Measurements from ENCODE around the gene APMAP. TPM values are rescaled to one million over a fixed set of nuclear protein-coding genes. Genes with fewer than 3 reads are reported as not detected.
A peak's percentile ranks its signal among the peaks of the same experiment; 100 is the strongest.

APMAP gene
- total and polyA plus RNA-seq, 9 donors: 43.4 to 66.4 (median 53.0) TPM

- WGBS (ENCODE audit: insufficient coverage): no CpG with 5 or more reads among the region's 2 CpGs
- Histone ChIP-seq H3K36me3 (ENCODE audit: control insufficient read depth, insufficient read depth, low read length) (peaks cover 52% of the 10 kb centered on the region), H3K27ac (ENCODE audit: low read length) (no peak overlapping the region), H3K4me1 (ENCODE audit: control insufficient read depth, insufficient read depth, low read length) (peaks cover 24% of the 10 kb centered on the region), H3K27me3 (ENCODE audit: control insufficient read depth, insufficient read depth, low read length) (no peaks in the 10 kb centered on the region), H3K4me3 (ENCODE audit: low read length) (no peak overlapping the region), H3K9me3 (replicated peaks; ENCODE audit: control insufficient read depth, low read depth, low read length) (no peaks in the 10 kb centered on the region)
- DNase-seq: no peak
Observed at GRCh38 chr20:24960861-24961260, 31.7 kb downstream of the APMAP start.

DNA sequence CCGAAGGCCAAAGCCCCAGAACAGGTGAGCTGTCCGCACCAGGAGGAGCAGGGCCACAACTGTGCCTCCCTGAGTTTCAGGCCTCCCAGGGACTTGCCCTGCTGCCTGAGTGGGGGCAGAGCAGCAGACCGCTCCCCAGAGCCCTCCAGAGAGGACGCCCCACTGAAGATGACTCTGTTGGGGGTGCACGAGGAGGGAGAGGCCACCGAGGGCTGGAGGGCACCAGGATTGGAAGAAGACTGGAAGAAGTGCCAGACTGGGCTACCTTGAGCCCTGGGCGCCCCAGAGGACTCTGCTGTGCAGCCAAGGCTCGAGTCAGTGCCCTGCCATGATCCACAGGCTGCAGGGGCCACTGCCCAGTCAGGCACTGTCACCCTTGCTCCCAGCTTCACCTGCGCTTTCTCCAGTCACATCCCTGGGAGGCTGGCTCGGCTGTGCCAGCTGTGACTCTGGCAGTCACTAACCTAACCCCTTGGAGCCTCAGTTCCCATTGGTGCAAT lies 32.2 kb downstream of the APMAP start:
- DNase-seq: no peak
- H3K9me3 ChIP-seq (replicated peaks; ENCODE audit: control insufficient read depth, low read depth, low read length): no peaks in the 10 kb centered on the region
- peaks cover 48% of the 10 kb centered on the region for H3K36me3 ChIP-seq (ENCODE audit: control insufficient read depth, insufficient read depth, low read length)
- H3K4me1 ChIP-seq (ENCODE audit: control insufficient read depth, insufficient read depth, low read length): peaks cover 19% of the 10 kb centered on the region
- 86% methylated on average over 10 of the region's 10 CpGs for WGBS (ENCODE audit: insufficient coverage)
- no peak overlapping the region for H3K27ac ChIP-seq (ENCODE audit: low read length)
- no peaks in the 10 kb centered on the region for H3K27me3 ChIP-seq (ENCODE audit: control insufficient read depth, insufficient read depth, low read length)
- no peak overlapping the region for H3K4me3 ChIP-seq (ENCODE audit: low read length)

GRCh38 chr20:24959591-24960301 lies 32.8 kb downstream of the APMAP start:
- 84% methylated on average over 9 of the region's 14 CpGs for WGBS (ENCODE audit: insufficient coverage)
- Histone ChIP-seq H3K4me3 (ENCODE audit: low read length) (no peak overlapping the region), H3K4me1 (ENCODE audit: control insufficient read depth, insufficient read depth, low read length) (peaks cover 13% of the 10 kb centered on the region), H3K27ac (ENCODE audit: low read length) (no peak overlapping the region), H3K27me3 (ENCODE audit: control insufficient read depth, insufficient read depth, low read length) (no peaks in the 10 kb centered on the region), H3K9me3 (replicated peaks; ENCODE audit: control insufficient read depth, low read depth, low read length) (no peaks in the 10 kb centered on the region), H3K36me3 (ENCODE audit: control insufficient read depth, insufficient read depth, low read length) (peaks cover 43% of the 10 kb centered on the region)
- no peak for DNase-seq

DNA sequence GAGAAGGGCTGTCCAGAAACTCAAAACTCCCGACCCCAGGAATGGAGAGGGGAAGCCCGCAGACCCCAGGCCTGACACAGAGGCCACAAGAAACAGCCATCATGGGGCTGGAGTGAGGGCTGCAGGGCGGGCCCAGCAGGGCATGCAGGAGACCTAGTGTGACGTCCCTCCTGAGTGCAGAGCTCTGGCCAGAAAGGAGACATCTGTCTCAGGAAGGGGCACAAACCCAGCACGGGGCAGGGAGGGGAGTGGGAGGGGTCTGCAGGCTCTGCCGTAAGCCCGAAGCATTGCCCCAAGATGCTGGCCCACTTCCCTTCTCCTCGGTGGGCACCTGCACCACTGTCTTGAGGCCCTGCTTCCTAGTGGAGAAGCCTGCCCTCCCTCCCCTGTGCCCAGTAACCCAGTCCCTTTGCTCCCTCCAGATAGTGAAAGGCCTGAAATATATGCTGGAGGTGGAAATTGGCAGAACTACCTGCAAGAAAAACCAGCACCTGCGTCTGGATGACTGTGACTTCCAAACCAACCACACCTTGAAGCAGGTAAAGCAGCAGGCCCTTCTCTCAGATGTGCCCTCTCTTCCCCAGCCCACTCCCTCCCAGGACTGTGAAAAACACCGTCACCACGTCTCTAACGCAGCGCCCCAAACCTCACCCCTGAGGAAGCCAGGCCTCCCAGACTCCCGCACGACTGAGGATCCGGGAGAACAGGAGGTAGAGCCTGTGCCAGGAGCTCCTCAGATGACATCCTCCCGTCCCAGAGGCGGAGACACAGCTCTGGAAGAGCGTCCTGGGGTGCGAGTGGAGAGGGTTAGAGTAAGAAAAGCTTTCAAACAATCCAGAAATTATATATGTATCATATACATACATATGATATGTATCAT lies 33.8 kb downstream of the APMAP start:
- WGBS (ENCODE audit: insufficient coverage): 72% methylated on average over 12 of the region's 20 CpGs
- Histone ChIP-seq H3K27me3 (ENCODE audit: control insufficient read depth, insufficient read depth, low read length) (no peaks in the 10 kb centered on the region), H3K4me1 (ENCODE audit: control insufficient read depth, insufficient read depth, low read length) (peaks cover 3% of the 10 kb centered on the region), H3K9me3 (replicated peaks; ENCODE audit: control insufficient read depth, low read depth, low read length) (no peaks in the 10 kb centered on the region), H3K27ac (ENCODE audit: low read length) (no peak overlapping the region), H3K36me3 (ENCODE audit: control insufficient read depth, insufficient read depth, low read length) (peaks cover 46% of the 10 kb centered on the region), H3K4me3 (ENCODE audit: low read length) (no peak overlapping the region)
- DNase-seq: no peak

GRCh38 chr20:24957326-24958016 lies 35.1 kb downstream of the APMAP start:
- H3K9me3 ChIP-seq (replicated peaks; ENCODE audit: control insufficient read depth, low read depth, low read length): no peaks in the 10 kb centered on the region
- no peak overlapping the region for H3K27ac ChIP-seq (ENCODE audit: low read length)
- 86% methylated on average over 17 of the region's 18 CpGs for WGBS (ENCODE audit: insufficient coverage)
- no peaks in the 10 kb centered on the region for H3K27me3 ChIP-seq (ENCODE audit: control insufficient read depth, insufficient read depth, low read length)
- H3K4me1 ChIP-seq (ENCODE audit: control insufficient read depth, insufficient read depth, low read length): no peaks in the 10 kb centered on the region
- no peak for DNase-seq
- H3K36me3 ChIP-seq (ENCODE audit: control insufficient read depth, insufficient read depth, low read length): peaks cover 36% of the 10 kb centered on the region
- H3K4me3 ChIP-seq (ENCODE audit: low read length): no peak overlapping the region

GRCh38 chr20:24956001-24956841 lies 36.3 kb downstream of the APMAP start:
- WGBS (ENCODE audit: insufficient coverage): 92% methylated on average over 15 of the region's 22 CpGs
- Histone ChIP-seq H3K9me3 (replicated peaks; ENCODE audit: control insufficient read depth, low read depth, low read length) (no peaks in the 10 kb centered on the region), H3K36me3 (ENCODE audit: control insufficient read depth, insufficient read depth, low read length) (peaks cover 25% of the 10 kb centered on the region), H3K4me1 (ENCODE audit: control insufficient read depth, insufficient read depth, low read length) (peaks cover 1% of the 10 kb centered on the region), H3K27me3 (ENCODE audit: control insufficient read depth, insufficient read depth, low read length) (no peaks in the 10 kb centered on the region), H3K4me3 (ENCODE audit: low read length) (no peak overlapping the region), H3K27ac (ENCODE audit: low read length) (no peak overlapping the region)
- no peak for DNase-seq

DNA sequence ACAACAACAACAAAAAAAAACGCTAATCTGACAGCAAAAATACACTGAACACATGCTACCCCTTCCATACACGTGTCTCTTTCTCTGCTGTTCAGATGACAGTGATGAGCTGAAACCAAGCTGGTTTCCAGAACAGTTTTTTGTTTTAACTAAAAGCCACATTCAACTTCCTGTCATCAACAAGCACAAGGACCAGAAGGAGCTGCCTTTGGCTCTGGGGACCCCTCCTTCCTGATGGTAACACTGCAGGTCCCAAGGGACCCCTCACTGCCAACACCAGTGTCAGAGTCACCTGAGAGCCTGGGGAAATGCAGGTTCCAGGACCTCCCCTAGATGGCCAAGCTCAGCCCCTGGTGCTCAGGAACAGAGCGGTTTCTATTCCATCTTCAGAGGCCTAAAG lies 37.5 kb downstream of the APMAP start:
- H3K36me3 ChIP-seq (ENCODE audit: control insufficient read depth, insufficient read depth, low read length): peaks cover 18% of the 10 kb centered on the region
- no peak for DNase-seq
- 14% methylated on average over 1 of the region's 3 CpGs for WGBS (ENCODE audit: insufficient coverage)

DNA sequence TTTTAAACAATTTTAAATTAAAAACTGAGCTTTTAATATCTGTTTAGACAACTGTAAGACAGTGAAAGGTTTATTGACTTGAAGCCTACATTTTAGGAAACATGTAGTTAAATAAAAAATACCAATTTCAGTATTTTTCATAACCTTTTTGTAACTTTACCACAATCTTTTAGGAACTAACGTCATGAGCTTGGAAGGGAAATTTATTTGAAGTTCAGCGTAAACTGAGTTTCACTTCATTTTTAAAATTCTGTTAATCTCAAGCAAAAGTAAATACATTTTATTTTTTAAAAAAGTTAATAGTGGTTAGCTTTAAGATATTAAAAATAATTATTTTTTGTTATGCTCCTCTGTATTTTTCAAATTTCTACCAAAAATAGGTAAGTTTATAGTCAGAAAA lies 38.0 kb downstream of the APMAP start:
- H3K9me3 ChIP-seq (replicated peaks; ENCODE audit: control insufficient read depth, low read depth, low read length): no peaks in the 10 kb centered on the region
- peak; percentile 23 for DNase-seq
- WGBS (ENCODE audit: insufficient coverage): no CpG with 5 or more reads among the region's 2 CpGs
- no peak overlapping the region for H3K27ac ChIP-seq (ENCODE audit: low read length)
- no peaks in the 10 kb centered on the region for H3K27me3 ChIP-seq (ENCODE audit: control insufficient read depth, insufficient read depth, low read length)
- H3K4me3 ChIP-seq (ENCODE audit: low read length): no peak overlapping the region
- peaks cover 4% of the 10 kb centered on the region for H3K4me1 ChIP-seq (ENCODE audit: control insufficient read depth, insufficient read depth, low read length)
- peaks cover 14% of the 10 kb centered on the region for H3K36me3 ChIP-seq (ENCODE audit: control insufficient read depth, insufficient read depth, low read length)

More for the DNA sequence above, 37.5 kb downstream of the APMAP start:
- no peaks in the 10 kb centered on the region for H3K27me3 ChIP-seq (ENCODE audit: control insufficient read depth, insufficient read depth, low read length)
- no peaks in the 10 kb centered on the region for H3K9me3 ChIP-seq (replicated peaks; ENCODE audit: control insufficient read depth, low read depth, low read length)
- peaks cover 4% of the 10 kb centered on the region for H3K4me1 ChIP-seq (ENCODE audit: control insufficient read depth, insufficient read depth, low read length)
- no peak overlapping the region for H3K27ac ChIP-seq (ENCODE audit: low read length)
- no peak overlapping the region for H3K4me3 ChIP-seq (ENCODE audit: low read length)

GRCh38 chr20:24954151-24954550 lies 38.4 kb downstream of the APMAP start:
- no peaks in the 10 kb centered on the region for H3K9me3 ChIP-seq (replicated peaks; ENCODE audit: control insufficient read depth, low read depth, low read length)
- no peak overlapping the region for H3K4me3 ChIP-seq (ENCODE audit: low read length)
- DNase-seq: no peak
- no peak overlapping the region for H3K27ac ChIP-seq (ENCODE audit: low read length)
- H3K27me3 ChIP-seq (ENCODE audit: control insufficient read depth, insufficient read depth, low read length): no peaks in the 10 kb centered on the region
- peaks cover 4% of the 10 kb centered on the region for H3K4me1 ChIP-seq (ENCODE audit: control insufficient read depth, insufficient read depth, low read length)
- 60% methylated on average over 1 of the region's 8 CpGs for WGBS (ENCODE audit: insufficient coverage)
- peaks cover 14% of the 10 kb centered on the region for H3K36me3 ChIP-seq (ENCODE audit: control insufficient read depth, insufficient read depth, low read length)

Data from muscle of leg (tissue), 11 donors.